SHP77 treated with DMSO at 0.1 percent for 48 hours (cell line): ENCODE data around the gene ATG13.
"Not testable (repeated sequence)": the region's sequence is repeated elsewhere in the genome, so short reads cannot be mapped to it uniquely, and the experiment has no call there.

ENCODE experiments used
- DNase-seq: peaks from one replicate; lab custom pipeline; 2025; lab: John Stamatoyannopoulos, UW

The ATG13 gene

GRCh38 chr11:46643986-46644385 is 26.6 kb downstream of the ATG13 start:
- DNase-seq: no peak

DNA sequence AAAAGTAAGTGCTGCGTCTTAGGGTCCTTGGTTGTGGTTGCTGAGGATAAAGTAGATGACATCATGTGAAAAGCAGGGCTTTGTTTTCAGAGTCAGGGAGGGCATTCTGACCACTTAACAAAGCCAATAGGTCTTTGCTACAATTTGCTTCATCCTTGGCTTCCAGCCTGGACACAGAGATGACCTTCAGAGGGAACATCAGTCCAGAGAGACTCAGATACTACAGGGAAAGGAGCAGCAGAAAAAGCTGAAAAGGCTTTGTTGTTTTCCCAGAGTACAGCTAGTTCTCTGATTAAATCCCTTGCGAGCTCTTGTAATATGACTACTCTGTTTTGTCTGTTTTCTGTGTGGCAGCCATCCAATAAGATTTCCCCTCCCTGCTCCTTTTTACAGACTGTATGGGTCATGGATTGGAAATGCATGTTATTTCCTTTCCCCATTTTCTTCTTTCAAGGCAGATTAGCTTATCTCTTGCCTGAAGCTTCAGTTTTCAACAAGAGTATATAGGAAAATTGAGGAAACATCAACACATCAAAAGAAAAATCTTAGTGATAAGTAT is 31.9 kb downstream of the ATG13 start:
- DNase-seq: no peak

DNA sequence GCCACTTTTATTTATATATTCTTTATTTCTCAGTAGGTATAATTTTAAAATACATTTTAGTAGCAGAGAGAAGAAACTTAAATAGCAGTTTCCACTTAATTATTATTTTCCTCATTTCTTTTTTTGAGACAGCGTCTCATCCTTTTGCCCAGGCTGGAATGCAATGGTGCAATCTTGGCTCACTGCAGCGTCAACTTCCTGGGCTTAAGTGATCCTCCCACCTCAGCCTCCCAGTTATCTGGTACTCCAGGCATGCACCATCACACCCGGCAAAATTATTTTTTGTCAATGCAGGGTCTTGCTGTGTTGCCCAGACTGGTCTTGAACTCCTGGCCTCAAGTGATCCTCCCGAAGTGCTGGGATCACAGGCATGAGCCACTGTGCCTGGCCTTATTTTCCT is 38.3 kb downstream of the ATG13 start:
- no peak for DNase-seq

DNA sequence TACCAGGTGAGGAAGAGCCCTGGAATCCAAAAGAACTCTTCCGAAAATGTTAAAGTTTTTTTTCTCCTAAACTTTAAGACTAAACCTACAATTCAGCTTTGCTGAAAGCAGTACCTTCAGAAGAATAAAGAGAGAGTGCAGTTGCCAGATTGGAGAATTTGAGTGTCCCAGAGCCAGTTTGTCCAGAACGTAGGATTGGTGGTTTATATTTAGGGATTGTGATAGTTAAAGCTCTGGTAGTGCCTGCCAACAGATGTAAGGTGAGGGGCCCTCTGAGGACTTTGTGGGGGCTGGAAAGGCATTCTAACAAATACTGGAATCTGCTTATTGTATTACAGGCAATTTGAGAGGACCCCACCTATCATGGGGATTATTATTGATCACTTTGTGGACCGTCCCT is 39.8 kb downstream of the ATG13 start:
- DNase-seq: no peak

- DNase-seq: no peak
These were observed 40.9 kb downstream of the ATG13 start for GRCh38 chr11:46658259-46658658.

DNA sequence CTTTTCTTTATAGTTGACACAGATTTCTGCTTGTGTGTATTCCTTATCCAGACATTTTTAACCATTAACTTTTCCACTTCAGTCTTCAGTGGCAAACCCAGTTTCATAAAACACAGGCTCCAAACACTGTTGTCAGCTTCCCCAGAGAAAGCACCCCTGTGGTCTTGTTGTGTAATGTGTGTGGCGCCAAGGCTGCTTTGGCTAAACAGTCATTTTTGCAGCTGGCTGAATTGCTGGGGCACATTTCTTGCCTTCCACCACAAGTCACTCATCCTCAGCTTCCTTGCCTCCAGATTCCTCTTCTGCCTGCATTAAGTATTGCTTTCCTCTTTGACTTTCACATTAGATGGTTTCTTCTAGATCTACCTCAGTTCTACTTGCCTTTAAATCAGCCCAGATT is 42.6 kb downstream of the ATG13 start:
- DNase-seq: no peak

- no peak for DNase-seq
These were observed 44.5 kb downstream of the ATG13 start for GRCh38 chr11:46661836-46662235.

GRCh38 chr11:46662366-46662765 is 45.0 kb downstream of the ATG13 start:
- DNase-seq: no peak

DNA sequence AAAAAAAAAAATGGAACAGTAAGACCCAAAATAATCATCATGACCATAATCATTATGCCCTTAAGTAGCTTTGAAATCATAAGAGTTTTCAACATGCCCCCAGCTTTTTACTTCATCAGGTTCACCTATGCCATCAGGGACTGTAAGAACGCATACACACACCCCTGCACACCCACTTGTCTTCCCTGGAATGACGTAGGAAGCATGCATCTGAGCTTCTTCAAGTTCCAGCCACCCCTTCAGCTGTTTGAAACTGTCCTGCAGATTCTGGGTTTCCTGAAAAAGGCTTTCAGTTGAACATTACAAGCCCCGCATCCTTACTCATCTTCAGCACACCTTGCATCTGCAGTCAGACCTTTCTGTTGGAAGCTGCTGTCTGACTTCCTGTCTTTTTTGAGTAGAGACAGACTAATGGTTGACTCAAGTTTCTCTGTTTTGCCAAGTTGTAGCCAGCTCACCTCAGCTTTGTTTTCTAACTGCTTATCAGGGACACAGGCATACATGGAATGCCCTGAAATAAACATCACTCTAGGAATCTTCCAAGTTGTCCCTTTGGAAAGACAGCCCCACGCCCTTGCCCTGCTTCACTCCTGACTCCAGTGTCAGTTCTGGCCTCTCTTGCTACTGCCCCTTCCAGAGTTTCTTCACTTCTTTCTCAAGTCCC is 46.1 kb downstream of the ATG13 start:
- DNase-seq: no peak

GRCh38 chr11:46664612-46665011 is 47.3 kb downstream of the ATG13 start:
- DNase-seq: no peak

DNA sequence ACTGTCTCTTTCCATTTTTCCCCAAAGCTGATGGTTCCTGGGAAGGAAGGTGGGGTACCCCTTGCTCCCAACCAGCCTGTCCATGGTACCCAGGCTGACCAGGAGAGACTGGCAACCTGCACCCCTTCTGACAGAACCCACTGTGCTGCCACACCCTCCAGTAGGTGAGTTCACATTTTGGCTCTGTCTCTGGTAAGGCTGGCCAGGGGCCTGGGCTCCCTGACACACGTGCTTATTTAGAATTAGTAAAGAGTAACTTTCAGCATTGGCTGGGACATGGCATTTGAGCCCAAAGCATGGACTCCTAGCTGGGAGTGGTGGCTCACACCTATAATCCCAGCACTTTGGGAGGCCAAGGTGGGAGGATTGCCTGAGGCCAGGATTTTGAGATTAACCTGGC is 48.0 kb downstream of the ATG13 start:
- no peak for DNase-seq

DNA sequence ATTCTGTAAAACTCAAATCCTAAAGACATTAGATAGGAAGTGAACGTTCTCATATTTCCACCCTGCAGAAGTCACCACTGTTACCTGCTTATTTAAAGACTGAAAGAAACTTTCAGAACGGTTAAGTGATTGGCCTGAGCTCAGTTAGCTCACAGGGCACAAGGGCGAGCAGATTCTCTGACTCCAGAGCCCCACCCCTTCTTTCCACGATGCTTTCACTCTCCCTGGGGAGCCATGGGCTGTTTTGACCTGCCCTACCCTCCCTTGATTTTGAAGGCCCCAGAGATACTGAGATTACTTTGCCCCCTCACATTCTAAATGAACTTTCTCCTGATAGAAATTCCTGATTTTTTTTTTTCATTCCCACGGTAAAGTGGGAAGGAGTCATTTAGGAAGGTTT is 49.2 kb downstream of the ATG13 start:
- no peak for DNase-seq

DNA sequence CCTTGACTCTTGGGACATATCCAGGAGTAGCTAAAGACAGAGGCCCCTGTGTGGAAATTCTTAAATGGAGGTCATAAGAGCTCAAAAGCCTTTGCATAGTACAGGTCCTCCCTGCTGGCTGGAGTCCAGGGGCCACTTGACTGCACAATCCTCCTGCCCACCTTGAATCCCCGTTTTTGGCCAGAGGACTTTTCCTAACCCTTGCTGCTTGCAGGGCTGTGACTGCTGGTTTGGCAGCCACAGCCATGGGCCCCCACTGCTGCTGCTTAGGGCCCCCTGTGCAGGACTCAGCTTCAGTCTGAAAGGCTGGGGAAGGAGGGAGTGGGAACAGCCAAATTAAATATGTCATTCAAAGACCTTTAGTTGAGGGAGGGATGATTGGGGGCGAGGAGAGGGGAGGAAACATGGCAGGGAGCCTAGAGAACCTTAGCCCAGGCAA is 49.7 kb downstream of the ATG13 start:
- DNase-seq: no peak

- DNase-seq: no peak
These were observed 51.2 kb downstream of the ATG13 start for GRCh38 chr11:46668480-46669085.

DNA sequence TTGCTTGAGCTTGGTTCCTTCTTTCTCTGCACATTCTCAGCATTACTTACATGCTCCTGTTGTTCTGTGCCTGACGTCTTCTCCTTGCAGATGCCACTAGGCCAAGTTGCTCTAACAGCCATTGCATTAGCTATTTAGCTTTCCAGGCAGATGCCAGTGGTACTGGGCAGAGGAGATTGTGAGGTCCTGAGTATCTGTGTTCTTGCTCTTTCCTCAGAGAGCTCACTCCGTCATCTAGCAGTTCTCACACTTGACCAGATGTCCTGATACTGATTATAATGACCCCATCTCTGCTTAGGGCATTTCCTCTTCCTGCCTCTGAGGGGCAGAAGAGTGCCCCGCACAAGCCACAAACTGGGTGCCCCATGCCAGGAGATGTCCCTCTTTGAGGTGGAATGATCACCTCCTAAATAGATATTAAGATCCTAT is 52.4 kb downstream of the ATG13 start:
- no peak for DNase-seq

- not testable (repeated sequence) for DNase-seq
These were observed 53.2 kb downstream of the ATG13 start for GRCh38 chr11:46670521-46670920.

DNA sequence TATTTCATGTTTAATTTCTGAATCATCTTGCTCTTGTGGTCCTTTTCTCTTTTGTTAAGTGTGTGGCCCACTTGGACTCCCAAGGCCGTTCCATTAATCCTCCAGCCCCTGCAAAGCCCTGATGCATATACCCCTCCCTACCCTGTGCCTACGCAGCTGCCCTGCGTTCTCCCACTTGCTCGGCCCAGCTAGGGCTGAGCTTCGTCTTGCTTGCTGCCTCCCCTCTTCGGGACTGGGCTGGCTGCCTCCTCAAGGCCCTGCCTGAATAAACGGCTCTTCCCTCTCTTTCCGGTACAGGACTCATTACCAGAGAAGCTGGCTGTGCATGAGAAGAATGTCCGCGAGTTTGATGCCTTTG is 54.6 kb downstream of the ATG13 start:
- no peak for DNase-seq

DNA sequence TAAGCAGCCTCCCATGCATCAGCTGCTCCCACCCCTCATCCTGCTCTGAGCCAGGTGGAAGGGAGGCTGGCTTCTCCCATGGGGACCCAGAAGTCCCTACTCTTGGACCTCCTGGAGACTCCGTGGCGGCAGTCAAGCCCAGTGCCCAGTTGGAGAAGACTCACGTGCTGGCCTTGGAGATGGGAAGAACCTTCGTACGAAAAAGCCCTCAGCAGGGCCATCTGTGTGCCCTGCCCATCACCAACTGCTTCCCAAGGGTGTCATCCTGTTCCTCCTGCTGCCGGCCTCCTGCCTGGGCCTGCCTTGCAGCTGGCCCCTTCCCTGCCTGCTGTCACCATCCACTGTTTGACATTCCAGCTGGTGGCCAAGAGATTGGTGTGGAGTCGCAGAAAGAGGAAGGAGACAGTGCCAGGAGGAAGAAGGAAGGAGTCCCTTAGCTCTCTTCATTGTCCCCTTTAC is 55.1 kb downstream of the ATG13 start:
- DNase-seq: no peak

GRCh38 chr11:46673713-46674462 is 56.5 kb downstream of the ATG13 start:
- no peak for DNase-seq

- no peak for DNase-seq
These were observed 57.3 kb downstream of the ATG13 start for GRCh38 chr11:46674463-46675287.

DNA sequence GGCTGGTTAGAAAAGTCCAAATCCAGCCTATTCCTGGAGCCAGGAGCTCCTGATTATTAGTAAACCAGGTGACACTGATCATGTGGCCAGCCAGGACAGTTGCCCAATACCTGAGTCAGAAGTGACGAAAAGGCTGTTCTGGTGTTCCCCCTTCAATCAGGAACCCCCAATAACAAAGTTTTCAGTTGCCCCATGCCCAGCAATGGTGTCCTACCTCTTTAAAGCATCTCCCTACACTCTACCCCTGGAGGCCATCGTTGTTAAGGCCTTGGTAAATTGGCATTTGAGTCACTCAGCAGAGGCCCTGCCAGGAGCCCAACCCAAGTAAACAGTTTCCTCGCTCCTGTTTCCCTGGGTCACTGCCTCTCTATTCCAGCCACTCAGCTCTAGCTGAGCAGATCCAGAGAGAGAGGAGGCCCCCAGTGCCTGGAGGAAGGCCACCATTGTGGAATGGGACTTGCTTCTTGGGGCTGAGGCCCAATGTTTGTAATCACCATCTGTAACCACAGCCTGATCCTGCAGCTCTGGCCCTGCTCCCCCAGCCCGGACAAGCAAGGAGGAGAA is 58.0 kb downstream of the ATG13 start:
- DNase-seq: no peak

DNA sequence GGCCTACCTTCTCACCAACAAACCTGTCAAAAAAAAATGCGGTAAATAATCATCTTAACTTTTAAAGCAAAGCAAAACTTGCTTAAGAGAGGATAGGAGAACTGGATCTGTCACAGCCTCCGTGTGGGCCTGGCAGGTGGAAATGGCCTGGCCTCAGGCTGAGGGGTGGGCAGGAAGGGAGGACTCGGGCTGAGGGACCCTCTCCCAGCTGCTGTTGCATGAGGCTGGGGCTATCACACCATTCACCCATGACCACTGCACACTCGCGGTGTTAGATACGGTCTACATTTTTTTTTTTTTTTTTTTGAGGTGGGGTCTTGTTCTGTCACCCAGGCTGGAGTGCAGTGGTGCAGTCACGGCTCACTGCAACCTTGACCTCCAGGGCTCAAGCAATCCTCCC is 58.6 kb downstream of the ATG13 start:
- DNase-seq: no peak
